Trophoblast cell (in vitro differentiated cells and primary cell): ENCODE data around the gene MSL3.

Experiments
- DNase-seq, 2 donors: peaks; one replicate each; pipeline ENCODE4 v3.0.0-alpha.2; 2016
- H2AFZ ChIP-seq: 2 replicates; pipeline ENCODE4 v1.6.1; 2013; ENCODE audit warnings: low read length, moderate library complexity, mild to moderate bottlenecking; ENCODE audit not compliant: insufficient read depth, poor library complexity
- H2AK5ac ChIP-seq: 2 replicates; pipeline ENCODE4 v1.6.1; 2013; ENCODE audit warnings: mild to moderate bottlenecking, low read length
- H2BK120ac ChIP-seq: 2 replicates; pipeline ENCODE4 v1.6.1; 2013; ENCODE audit warnings: low read length, mild to moderate bottlenecking, moderate library complexity; ENCODE audit not compliant: insufficient read depth, poor library complexity
- H2BK12ac ChIP-seq: 2 replicates; pipeline ENCODE4 v1.6.1; 2013; ENCODE audit warnings: mild to moderate bottlenecking, low read length, moderate library complexity
- H2BK5ac ChIP-seq: 2 replicates; pipeline ENCODE4 v1.6.1; 2013; ENCODE audit warnings: low read length, low read depth, moderate library complexity, mild to moderate bottlenecking; ENCODE audit not compliant: poor library complexity
- H3K14ac ChIP-seq: 2 replicates; pipeline ENCODE4 v1.6.1; 2013; ENCODE audit warnings: mild to moderate bottlenecking, low read length
- H3K18ac ChIP-seq: 2 replicates; pipeline ENCODE4 v1.6.1; 2013; ENCODE audit warnings: mild to moderate bottlenecking, low read length
- H3K23ac ChIP-seq: 2 replicates; pipeline ENCODE4 v1.6.1; 2013; ENCODE audit warnings: low read length
- H3K27ac ChIP-seq: 2 replicates; pipeline ENCODE4 v1.5.1; 2013; ENCODE audit warnings: low read depth, mild to moderate bottlenecking, inconsistent platforms, low read length, moderate library complexity
- H3K27me3 ChIP-seq: 2 replicates; pipeline ENCODE4 v1.6.1; 2013; ENCODE audit warnings: inconsistent platforms, mild to moderate bottlenecking, low read length, moderate library complexity; ENCODE audit not compliant: insufficient read depth
- H3K36me3 ChIP-seq, 2 experiments: 1 replicate in 1 of 2; 2 replicates in 1 of 2; pipeline ENCODE4 v1.6.1; 2013; ENCODE audit warnings: low read length in 2 of 2, mild to moderate bottlenecking in 2 of 2, moderate library complexity in 1 of 2; ENCODE audit not compliant: insufficient read depth in 2 of 2, control insufficient read depth in 1 of 2
- H3K4ac ChIP-seq: 2 replicates; pipeline ENCODE4 v1.6.1; 2013; ENCODE audit warnings: low read depth, mild to moderate bottlenecking, low read length, moderate library complexity
- H3K4me1 ChIP-seq, 2 experiments: 1 replicate in 1 of 2; 2 replicates in 1 of 2; pipeline ENCODE4 v1.6.1; 2013; ENCODE audit warnings: low read length in 2 of 2, mild to moderate bottlenecking in 2 of 2, moderate library complexity in 1 of 2; ENCODE audit not compliant: insufficient read depth in 2 of 2, control insufficient read depth in 1 of 2
- H3K4me2 ChIP-seq: 2 replicates; pipeline ENCODE4 v1.6.1; 2013; ENCODE audit warnings: inconsistent platforms, mild to moderate bottlenecking, low read length, moderate library complexity
- H3K4me3 ChIP-seq: 2 replicates; pipeline ENCODE4 v1.5.1; 2013; ENCODE audit warnings: mild to moderate bottlenecking, low read depth, low read length, inconsistent platforms
- H3K79me1 ChIP-seq: one replicate; pipeline ENCODE4 v1.6.1; 2013; ENCODE audit warnings: low read length
- H3K79me2 ChIP-seq: 2 replicates; pipeline ENCODE4 v1.6.1; 2013; ENCODE audit warnings: low read length, mild to moderate bottlenecking; ENCODE audit not compliant: control insufficient read depth, insufficient read depth, poor library complexity
- H3K9ac ChIP-seq: 2 replicates; pipeline ENCODE4 v1.6.1; 2013; ENCODE audit warnings: mild to moderate bottlenecking, low read length
- H3K9me3 ChIP-seq: 2 replicates; pipeline ENCODE4 v1.6.1; 2013; ENCODE audit warnings: low read depth, mild to moderate bottlenecking, control low read depth, inconsistent platforms, low read length; ENCODE audit not compliant: insufficient read depth
- H4K12ac ChIP-seq: 2 replicates; pipeline ENCODE4 v1.6.1; 2013; ENCODE audit warnings: low read depth, mild to moderate bottlenecking, low read length, moderate library complexity
- H4K8ac ChIP-seq: 2 replicates; pipeline ENCODE4 v1.6.1; 2013; ENCODE audit warnings: low read depth, mild to moderate bottlenecking, low read length, moderate library complexity
- H4K91ac ChIP-seq: one replicate; pipeline ENCODE4 v1.6.1; 2013; ENCODE audit warnings: low read depth, mild to moderate bottlenecking, low read length, moderate library complexity
- WGBS: extraction: QIAGEN DNeasy Blood & Tissue Kit; methylation state at CpG from one replicate; pipeline ENCODE4 v1.1.7; 2013; ENCODE audit warnings: missing lambda C conversion rate; ENCODE audit not compliant: insufficient read length, insufficient coverage; ENCODE audit errors: extremely low coverage; 5-methylcytosine and 5-hydroxymethylcytosine counted together

MSL3 gene

DNA sequence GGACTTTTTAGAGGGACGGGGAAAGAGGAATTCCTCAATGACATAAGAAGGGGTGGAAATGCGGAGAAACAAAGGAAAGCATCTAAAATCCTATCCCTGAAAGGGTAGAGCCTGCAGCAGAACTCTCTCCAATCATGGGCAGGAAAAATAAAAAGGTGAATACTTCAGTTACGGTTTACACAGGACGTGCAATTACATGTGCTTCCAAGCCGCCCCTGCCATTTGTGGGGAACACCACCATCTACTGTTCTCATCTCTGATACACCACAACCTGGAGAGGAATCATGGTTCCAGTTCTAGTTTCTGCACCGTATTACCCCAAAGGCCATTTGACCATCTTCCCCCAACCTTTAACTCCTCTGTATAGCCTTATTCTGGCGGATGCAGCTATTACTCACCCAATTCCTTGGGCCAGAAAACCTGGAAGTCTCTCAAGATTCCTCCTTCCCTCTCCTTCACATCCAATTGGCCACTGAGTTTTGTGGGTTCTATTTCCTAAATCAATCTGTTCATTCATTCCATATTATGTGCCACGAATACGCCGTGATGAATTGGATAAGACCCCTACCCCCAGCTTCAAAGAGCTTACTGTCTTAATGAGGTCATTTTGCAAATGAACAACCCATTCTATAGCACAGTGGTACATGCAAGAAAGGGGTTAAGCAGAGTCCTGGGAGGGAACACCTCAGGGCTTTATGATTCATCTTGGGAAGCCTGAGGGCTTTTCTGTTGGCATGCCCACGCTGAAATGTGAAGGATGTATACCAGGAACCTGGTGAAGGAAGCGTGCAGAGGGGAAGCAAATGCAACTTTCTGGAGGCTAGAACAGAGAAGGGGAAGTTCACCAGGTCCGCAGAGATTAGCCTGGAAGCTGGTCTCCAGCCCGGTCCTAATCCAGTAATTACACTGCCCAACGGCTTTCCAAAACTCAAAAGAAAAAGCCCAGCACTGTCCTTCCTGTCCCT, 1.4 kb upstream of the MSL3 start:
- Histone ChIP-seq H4K91ac (no peak overlapping the region), H3K14ac (no peak overlapping the region), H4K12ac (no peak overlapping the region), H2BK12ac (no peak overlapping the region), H3K23ac (no peak overlapping the region), H3K79me1 (peaks cover 13% of the 10 kb centered on the region), H3K4me1 (peaks cover 2 to 8% of the 10 kb centered on the region in 2 experiments), H3K27ac (peak overlapping the region; percentile 67), H2AFZ (no peak overlapping the region), H3K9me3 (no peaks in the 10 kb centered on the region), H3K79me2 (peaks cover 5% of the 10 kb centered on the region), H3K36me3 (peaks cover 3 to 4% of the 10 kb centered on the region in 2 experiments), H3K9ac (no peak overlapping the region), H4K8ac (no peak overlapping the region), H3K4ac (no peak overlapping the region), H2AK5ac (no peak overlapping the region), H2BK5ac (no peak overlapping the region), H3K18ac (no peak overlapping the region), H3K27me3 (no peaks in the 10 kb centered on the region), H3K4me2 (no peak overlapping the region), H2BK120ac (no peak overlapping the region), H3K4me3 (no peak overlapping the region)
- WGBS, result no CpG with 5 or more reads among the region's 15 CpGs
- peak; percentile 48 to 80 for DNase-seq

DNA sequence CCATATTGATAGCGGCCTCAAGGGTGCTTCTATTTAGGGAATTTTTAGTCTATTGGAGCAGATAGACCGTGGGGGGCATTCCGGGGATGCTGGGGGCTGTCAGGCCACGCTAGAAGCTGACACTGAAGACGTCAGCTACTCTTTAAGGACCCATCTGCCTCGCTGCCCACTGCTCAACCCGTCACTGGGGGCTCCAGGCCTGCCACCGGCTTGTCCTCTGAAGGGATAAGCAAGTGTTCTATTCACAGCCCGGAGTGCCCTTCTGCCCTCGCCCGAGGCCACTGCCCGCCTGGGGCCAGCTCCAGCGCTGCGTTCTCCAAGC, 679 bp upstream of the MSL3 start:
- H4K8ac ChIP-seq, result peak overlapping the region; percentile 88
- no peak overlapping the region for H3K4ac ChIP-seq
- H3K4me3 ChIP-seq, result peak overlapping the region; percentile 82
- peaks cover 5 to 7% of the 10 kb centered on the region in 2 experiments for H3K36me3 ChIP-seq
- WGBS, result no CpG with 5 or more reads among the region's 14 CpGs
- peak overlapping the region; percentile 63 for H3K9ac ChIP-seq
- no peak overlapping the region for H2AK5ac ChIP-seq
- no peak overlapping the region for H3K18ac ChIP-seq
- peak overlapping the region; percentile 71 for H2AFZ ChIP-seq
- H3K27me3 ChIP-seq, result no peaks in the 10 kb centered on the region
- H3K4me2 ChIP-seq, result peak overlapping the region; percentile 74
- no peaks in the 10 kb centered on the region for H3K9me3 ChIP-seq
- peak overlapping the region; percentile 33 for H3K14ac ChIP-seq
- peak overlapping the region; percentile 49 for H4K12ac ChIP-seq
- no peak for DNase-seq
- peak overlapping the region; percentile 59 for H4K91ac ChIP-seq
- no peak overlapping the region for H2BK12ac ChIP-seq
- H3K79me1 ChIP-seq, result peaks cover 13% of the 10 kb centered on the region
- H3K27ac ChIP-seq, result peak overlapping the region; percentile 67
- peak overlapping the region; percentile 81 for H2BK5ac ChIP-seq
- no peak overlapping the region for H2BK120ac ChIP-seq
- peaks cover 2 to 8% of the 10 kb centered on the region in 2 experiments for H3K4me1 ChIP-seq
- no peak overlapping the region for H3K23ac ChIP-seq
- peaks cover 5% of the 10 kb centered on the region for H3K79me2 ChIP-seq

DNA sequence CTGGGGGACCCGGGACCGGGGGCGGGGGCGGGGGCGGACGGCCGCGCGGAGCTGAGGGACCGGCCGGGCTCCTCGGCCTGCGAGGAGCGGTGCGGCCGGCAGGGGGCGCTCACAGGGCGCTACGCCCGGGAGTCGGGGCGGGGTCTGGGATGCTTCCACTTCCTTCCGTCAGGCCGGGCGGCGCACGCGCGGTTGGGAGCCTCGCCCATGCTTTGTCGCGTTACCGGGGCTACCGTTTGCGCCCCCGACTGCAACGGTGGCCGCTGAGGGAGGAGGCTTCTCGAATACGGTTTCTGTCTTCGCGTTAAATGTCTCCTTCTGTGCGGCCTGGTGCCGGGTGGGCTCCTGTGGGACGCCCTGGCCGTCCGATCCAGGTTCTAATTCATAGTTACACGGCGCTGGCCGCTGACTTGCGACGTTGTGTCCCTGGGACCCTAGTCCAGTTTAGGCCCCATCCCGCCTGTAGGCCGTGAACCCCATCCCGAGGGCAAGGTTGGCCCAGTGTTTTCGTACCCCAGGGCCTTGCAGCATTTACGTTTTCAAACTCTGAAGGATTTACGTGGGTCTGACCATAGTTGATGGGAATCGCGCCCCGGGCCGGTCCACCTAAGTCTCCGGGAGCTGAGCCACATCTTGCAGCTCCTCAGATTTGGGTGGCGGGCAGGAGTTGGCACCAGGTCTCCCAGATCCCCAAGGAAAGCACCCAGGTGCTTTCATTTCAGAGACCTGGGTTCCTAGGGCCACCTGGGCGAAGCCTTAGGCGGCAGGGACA, 549 bp downstream of the MSL3 start:
- H3K9ac ChIP-seq, result peak overlapping the region; percentile 97
- peaks cover 7 to 13% of the 10 kb centered on the region in 2 experiments for H3K36me3 ChIP-seq
- no peak overlapping the region for H3K23ac ChIP-seq
- peaks cover 2 to 8% of the 10 kb centered on the region in 2 experiments for H3K4me1 ChIP-seq
- peaks cover 5% of the 10 kb centered on the region for H3K79me2 ChIP-seq
- H3K27ac ChIP-seq, result peak overlapping the region; percentile 88
- H3K14ac ChIP-seq, result peak overlapping the region; percentile 25
- H3K27me3 ChIP-seq, result no peaks in the 10 kb centered on the region
- peak overlapping the region; percentile 67 for H4K12ac ChIP-seq
- H3K4me3 ChIP-seq, result peak overlapping the region; percentile 95
- peak overlapping the region; percentile 22 for H4K91ac ChIP-seq
- peak overlapping the region; percentile 43 for H3K4ac ChIP-seq
- no peak overlapping the region for H2BK12ac ChIP-seq
- no peaks in the 10 kb centered on the region for H3K9me3 ChIP-seq
- H3K4me2 ChIP-seq, result peak overlapping the region; percentile 97
- peak overlapping the region; percentile 2 for H2AFZ ChIP-seq
- peak overlapping the region; percentile 85 for H4K8ac ChIP-seq
- H3K18ac ChIP-seq, result peak overlapping the region; percentile 98
- H3K79me1 ChIP-seq, result peaks cover 13% of the 10 kb centered on the region
- WGBS, result no CpG with 5 or more reads among the region's 66 CpGs
- peak overlapping the region; percentile 73 for H2BK120ac ChIP-seq
- no peak overlapping the region for H2BK5ac ChIP-seq
- DNase-seq, result peak; percentile 72 to 82
- no peak overlapping the region for H2AK5ac ChIP-seq

DNA sequence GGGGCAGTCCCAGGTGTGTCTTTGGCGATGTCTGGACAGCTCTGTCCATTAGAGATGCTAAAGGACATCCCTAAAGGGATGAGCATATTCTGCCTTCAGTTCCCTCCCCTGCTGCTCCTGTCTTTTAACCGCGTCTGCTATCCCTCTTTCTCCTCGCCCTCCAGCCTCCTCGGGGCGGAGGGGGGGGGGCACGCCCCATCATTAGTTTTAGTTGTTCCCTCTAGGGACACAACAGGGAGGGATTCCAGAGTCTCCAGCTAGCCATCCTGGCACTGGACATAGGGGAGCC, 1.1 kb downstream of the MSL3 start:
- H3K4ac ChIP-seq, result peak overlapping the region; percentile 35
- no peak overlapping the region for H2AK5ac ChIP-seq
- H3K27ac ChIP-seq, result peak overlapping the region; percentile 28
- H3K18ac ChIP-seq, result no peak overlapping the region
- no peaks in the 10 kb centered on the region for H3K9me3 ChIP-seq
- peaks cover 2 to 8% of the 10 kb centered on the region in 2 experiments for H3K4me1 ChIP-seq
- H2BK120ac ChIP-seq, result peak overlapping the region; percentile 3
- no peak overlapping the region for H2BK5ac ChIP-seq
- WGBS, result no CpG with 5 or more reads among the region's 7 CpGs
- no peak overlapping the region for H2BK12ac ChIP-seq
- peak overlapping the region; percentile 25 for H3K14ac ChIP-seq
- H2AFZ ChIP-seq, result no peak overlapping the region
- H4K12ac ChIP-seq, result no peak overlapping the region
- peak overlapping the region; percentile 95 for H3K4me3 ChIP-seq
- H3K79me1 ChIP-seq, result peaks cover 13% of the 10 kb centered on the region
- peak overlapping the region; percentile 44 for H4K8ac ChIP-seq
- no peaks in the 10 kb centered on the region for H3K27me3 ChIP-seq
- H3K9ac ChIP-seq, result peak overlapping the region; percentile 97
- DNase-seq, result no peak
- H4K91ac ChIP-seq, result peak overlapping the region; percentile 22
- H3K23ac ChIP-seq, result no peak overlapping the region
- peak overlapping the region; percentile 97 for H3K4me2 ChIP-seq
- H3K36me3 ChIP-seq, result peaks cover 9 to 17% of the 10 kb centered on the region in 2 experiments
- peaks cover 5% of the 10 kb centered on the region for H3K79me2 ChIP-seq
